CD14-positive monocyte (primary cell): ENCODE results near the gene PECR. TPM values are rescaled to one million over a fixed set of nuclear protein-coding genes. Genes with fewer than 3 reads are reported as not detected.

Experiments
- DNase-seq, 3 donors: peaks; one replicate each; pipeline ENCODE4 v3.0.0-alpha.2; 2011 to 2022
- H2AFZ ChIP-seq: 2 replicates; pipeline ENCODE4 v1.6.0; 2012; ENCODE audit warnings: mild to moderate bottlenecking, low read depth, low read length, inconsistent platforms; ENCODE audit not compliant: insufficient read depth, poor library complexity, severe bottlenecking
- H3K27ac ChIP-seq, 2 donors: 1 replicate in 1 of 2; 2 replicates in 1 of 2; pipeline ENCODE4 v1.5.1; 2012 to 2013; ENCODE audit warnings: low read length in 2 of 2, control low read depth in 1 of 2, inconsistent platforms in 1 of 2, low read depth in 1 of 2, mild to moderate bottlenecking in 1 of 2
- H3K27me3 ChIP-seq, 2 donors: one replicate each; pipeline versions ENCODE4 v1.6.0 to v1.6.1; 2011 to 2013; ENCODE audit warnings: low read length in 2 of 2; ENCODE audit not compliant: control insufficient read depth in 2 of 2, insufficient read depth in 2 of 2
- H3K36me3 ChIP-seq, 2 donors: replicated peaks in 1 of 2; 1 replicate in 1 of 2; 2 replicates in 1 of 2; pipeline versions ENCODE4 v1.5.1 to v1.6.1; 2012 to 2013; ENCODE audit warnings: low read length in 2 of 2, control low read depth in 1 of 2, inconsistent platforms in 1 of 2, mild to moderate bottlenecking in 1 of 2; ENCODE audit not compliant: insufficient read depth in 2 of 2, control insufficient read depth in 1 of 2
- H3K4me1 ChIP-seq, 2 donors: 1 replicate in 1 of 2; 2 replicates in 1 of 2; pipeline versions ENCODE4 v1.5.1 to v1.6.1; 2012 to 2013; ENCODE audit warnings: low read length in 2 of 2, control low read depth in 1 of 2, inconsistent platforms in 1 of 2, mild to moderate bottlenecking in 1 of 2, moderate library complexity in 1 of 2; ENCODE audit not compliant: insufficient read depth in 2 of 2, control insufficient read depth in 1 of 2
- H3K4me2 ChIP-seq: replicated peaks from 2 replicates; pipeline ENCODE3; 2012; ENCODE audit warnings: low read length, moderate library complexity, mild to moderate bottlenecking; ENCODE audit not compliant: poor library complexity, severe bottlenecking; ENCODE audit errors: extremely low read depth
- H3K4me3 ChIP-seq, 3 experiments: fragments of 200-600 bp in 1 of 3; sonication (generic) in 1 of 3; replicated peaks in 1 of 3; 1 replicate in 2 of 3; 2 replicates in 1 of 3; pipeline ENCODE4 v1.5.1; 2011 to 2013; ENCODE audit warnings: low read length in 3 of 3, mild to moderate bottlenecking in 3 of 3, control low read depth in 2 of 3, low read depth in 2 of 3, inconsistent platforms in 1 of 3, moderate library complexity in 1 of 3
- H3K79me2 ChIP-seq: 2 replicates; pipeline ENCODE4 v1.6.0; 2012; ENCODE audit warnings: mild to moderate bottlenecking, control low read depth, inconsistent platforms, low read length, moderate library complexity; ENCODE audit not compliant: insufficient read depth
- H3K9ac ChIP-seq: 2 replicates; pipeline ENCODE4 v1.6.0; 2017; ENCODE audit warnings: low read length, mild to moderate bottlenecking; ENCODE audit not compliant: insufficient read depth, poor library complexity, severe bottlenecking
- H3K9me3 ChIP-seq, 2 donors: replicated peaks in 1 of 2; 1 replicate in 1 of 2; 2 replicates in 1 of 2; pipeline versions ENCODE4 v1.5.1 to v1.6.1; 2012 to 2013; ENCODE audit warnings: low read length in 2 of 2, control low read depth in 1 of 2; ENCODE audit not compliant: control insufficient read depth in 1 of 2, insufficient read depth in 1 of 2
- H4K20me1 ChIP-seq: 2 replicates; pipeline ENCODE4 v1.6.0; 2012; ENCODE audit warnings: mild to moderate bottlenecking, low read length, control low read depth, moderate library complexity; ENCODE audit not compliant: insufficient read depth
- H3K27ac Mint-ChIP-seq, 7 donors: one replicate each; pipeline ENCODE4 v1.8.0; 2020; ENCODE audit warnings: mild to moderate bottlenecking in 7 of 7, mixed read lengths in 7 of 7, moderate library complexity in 6 of 7, inconsistent platforms in 2 of 7
- H3K27me3 Mint-ChIP-seq, 3 donors: one replicate each; pipeline ENCODE4 v1.8.0; 2021 to 2022; ENCODE audit warnings: low read depth in 3 of 3, mild to moderate bottlenecking in 3 of 3, mixed read lengths in 3 of 3, moderate library complexity in 3 of 3, inconsistent platforms in 1 of 3
- H3K36me3 Mint-ChIP-seq, 2 donors: one replicate each; pipeline ENCODE4 v1.8.0; 2020; ENCODE audit warnings: mixed read lengths in 2 of 2, inconsistent platforms in 1 of 2, mild to moderate bottlenecking in 1 of 2
- H3K4me1 Mint-ChIP-seq: one replicate; pipeline ENCODE4 v1.8.0; 2020; ENCODE audit warnings: mild to moderate bottlenecking, mixed read lengths
- H3K4me3 Mint-ChIP-seq, 2 donors: one replicate each; pipeline ENCODE4 v1.8.0; 2020; ENCODE audit warnings: mild to moderate bottlenecking in 2 of 2, mixed read lengths in 2 of 2, moderate library complexity in 1 of 2
- H3K9me3 Mint-ChIP-seq, 7 donors: one replicate each; pipeline ENCODE4 v1.8.0; 2020 to 2022; ENCODE audit warnings: mixed read lengths in 7 of 7, mild to moderate bottlenecking in 6 of 7, moderate library complexity in 6 of 7, inconsistent platforms in 2 of 7
- CTCF ChIP-seq: fragments of 200-600 bp; IDR thresholded peaks from one replicate; pipeline ENCODE4 v1.8.0; 2022; ENCODE audit warnings: antibody characterized with exemption, mild to moderate bottlenecking
- WGBS: methylation state at CpG from one replicate; pipeline ENCODE4 v1.1.5; 2013; ENCODE audit warnings: missing lambda C conversion rate; ENCODE audit not compliant: insufficient coverage; 5-methylcytosine and 5-hydroxymethylcytosine counted together
- intact Hi-C, 2 donors: fragments of 100-400 bp; cut with micrococcal nuclease; formaldehyde crosslinking; loops; one replicate each; pipeline versions ENCODE4 v1.15.0 to v1.15.1; 2023
- polyA plus RNA-seq, 3 donors: library from polyadenylated mRNA; depleted of rRNA in 1 of 3; unstranded in 2 of 3; stranded (reverse) in 1 of 3; fragments of 300-500 nt in 2 of 3; fragments of >200 nt in 1 of 3; fragmentation: Illumina TruSeq in 2 of 3; gene quantifications; 1 replicate in 2 of 3; 2 replicates in 1 of 3; pipeline ENCODE4 v1.2.3, GENCODE V29; 2012 to 2021

PECR gene
- polyA plus RNA-seq, 3 donors = 7.4 to 16.9 (median 12.3) TPM

- no peak for DNase-seq
- peaks cover 88% of the 10 kb centered on the region for H3K79me2 ChIP-seq
- no peaks in the 10 kb centered on the region for H3K9me3 ChIP-seq
- no peak for TF ChIP-seq CTCF
- Mint-ChIP-seq H3K27ac (no peak overlapping the region), H3K27me3 (no peaks in the 10 kb centered on the region), H3K4me3 (no peak overlapping the region), H3K4me1 (peaks cover 15% of the 10 kb centered on the region), H3K36me3 (peaks cover 74 to 84% of the 10 kb centered on the region in 2 donors), H3K9me3 (no peaks in the 10 kb centered on the region)
- peaks cover 9 to 19% of the 10 kb centered on the region in 2 donors for H3K4me1 ChIP-seq
- no peak overlapping the region for H3K4me2 ChIP-seq
- peaks cover 61% of the 10 kb centered on the region for H4K20me1 ChIP-seq
- peaks cover 85 to 87% of the 10 kb centered on the region in 2 donors for H3K36me3 ChIP-seq
- H3K4me3 ChIP-seq = no peak overlapping the region
- H2AFZ ChIP-seq = no peak overlapping the region
- H3K27me3 ChIP-seq = no peaks in the 10 kb centered on the region
- intact Hi-C loops = loop anchor here (5.0 to 10.0 kb wide), 2 partner anchors 294 to 296 kb away; partner anchors contain the start of gene SMARCAL1 (in 2 of the 2)
- H3K27ac ChIP-seq = peak overlapping the region in 1 of 2 donors; percentile 30
- WGBS = no CpG with 5 or more reads among the region's 1 CpG
- no peak overlapping the region for H3K9ac ChIP-seq
Measured at GRCh38 chr2:216118474-216118873, 36.9 kb upstream of the PECR start.

GRCh38 chr2:216117561-216118340 is 36.1 kb upstream of the PECR start:
- Histone ChIP-seq H2AFZ (no peak overlapping the region), H3K4me1 (peaks cover 9 to 22% of the 10 kb centered on the region in 2 donors), H3K4me3 (no peak overlapping the region), H3K27me3 (no peaks in the 10 kb centered on the region), H4K20me1 (peaks cover 63% of the 10 kb centered on the region), H3K79me2 (peaks cover 92% of the 10 kb centered on the region), H3K9ac (no peak overlapping the region), H3K36me3 (peaks cover 84 to 87% of the 10 kb centered on the region in 2 donors), H3K4me2 (no peak overlapping the region), H3K9me3 (no peaks in the 10 kb centered on the region), H3K27ac (peak overlapping the region in 1 of 2 donors; percentile 30)
- Mint-ChIP-seq H3K4me1 (peaks cover 15% of the 10 kb centered on the region), H3K9me3 (no peaks in the 10 kb centered on the region), H3K27me3 (no peaks in the 10 kb centered on the region), H3K36me3 (peaks cover 77 to 84% of the 10 kb centered on the region in 2 donors), H3K27ac (peak overlapping the region in 2 of 7 donors; percentile 11 to 75), H3K4me3 (no peak overlapping the region)
- 100% methylated on average over 3 of the region's 4 CpGs for WGBS
- intact Hi-C loops = loop anchor here (5.0 to 10.0 kb wide), 2 partner anchors 295 to 297 kb away; partner anchors contain the start of gene SMARCAL1 (in 2 of the 2)
- no peak for DNase-seq
- TF ChIP-seq CTCF = no peak
